SKM-1 (cell line): Measurements from ENCODE around the gene CHAC2.
"Not testable (repeated sequence)": the region's sequence is repeated elsewhere in the genome, so short reads cannot be mapped to it uniquely, and the experiment has no call there.

Source experiments
- DNase-seq: peaks from one replicate; lab custom pipeline; 2025; ENCODE audit not compliant: unreplicated experiment; lab: John Stamatoyannopoulos, UW

The CHAC2 gene

DNA sequence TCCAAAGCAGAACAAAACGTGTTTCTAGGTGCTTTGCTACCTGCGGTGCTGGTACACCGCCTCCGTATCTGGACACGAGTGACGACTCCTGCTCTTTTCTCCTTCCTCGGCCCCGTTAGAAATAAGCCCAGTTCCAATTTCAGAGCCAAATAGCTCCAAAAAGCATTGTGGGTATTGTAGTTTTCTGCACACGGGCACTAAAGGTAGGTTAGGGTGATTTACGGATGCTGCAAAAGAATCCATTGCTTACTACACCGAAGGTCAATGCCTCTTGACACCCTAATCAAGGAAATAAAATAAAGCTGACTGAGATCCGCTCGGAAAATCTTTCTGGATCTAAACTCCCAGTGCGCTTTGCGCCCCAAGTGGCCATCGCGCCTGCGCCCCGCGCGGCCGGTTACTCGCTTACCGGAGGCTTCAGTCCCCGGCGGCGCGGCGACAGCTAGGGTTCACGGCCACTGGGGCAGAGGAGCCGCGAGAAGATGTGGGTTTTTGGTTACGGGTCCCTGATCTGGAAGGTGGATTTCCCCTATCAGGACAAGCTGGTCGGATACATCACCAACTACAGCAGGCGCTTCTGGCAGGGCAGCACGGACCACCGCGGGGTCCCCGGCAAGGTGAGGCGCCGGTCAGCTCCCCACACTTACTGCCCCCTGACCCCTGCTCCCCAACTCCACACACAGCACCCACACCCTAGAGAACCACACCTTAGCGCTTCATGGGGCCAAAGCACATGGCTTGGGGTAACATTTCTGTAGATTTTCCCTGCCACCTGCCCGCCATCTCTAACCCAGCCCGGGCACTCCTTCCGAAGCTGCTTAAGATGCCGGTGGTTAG, at the start of gene CHAC2:
Gene CHAC2, plus strand, starts transcription at position 400 of the 837 bp plus-strand sequence. Its CDS starts 83 bp downstream, at position 483.
- DNase-seq, result peak; percentile 44

DNA sequence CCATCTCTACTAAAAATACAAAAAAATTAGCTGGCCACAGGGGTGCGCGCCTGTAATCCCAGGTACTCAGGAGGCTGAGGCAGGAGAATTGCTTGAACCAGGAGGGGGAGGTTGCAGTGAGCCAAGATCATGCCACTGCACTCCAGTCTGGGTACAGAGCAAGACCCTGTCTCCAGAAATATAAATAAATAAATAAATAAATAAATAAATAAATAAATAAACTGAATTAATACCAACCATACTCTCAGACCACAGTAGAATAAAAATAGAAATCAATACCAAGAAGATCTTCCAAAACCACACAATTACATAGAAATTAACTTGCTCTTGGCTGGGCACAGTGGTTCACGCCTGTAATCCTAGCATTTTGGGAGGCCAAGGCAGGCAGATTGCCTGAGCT, 46.7 kb upstream of the CHAC2 start:
- DNase-seq, result not testable (repeated sequence)

GRCh38 chr2:53724536-53724935, 43.1 kb upstream of the CHAC2 start:
- DNase-seq, result no peak

DNA sequence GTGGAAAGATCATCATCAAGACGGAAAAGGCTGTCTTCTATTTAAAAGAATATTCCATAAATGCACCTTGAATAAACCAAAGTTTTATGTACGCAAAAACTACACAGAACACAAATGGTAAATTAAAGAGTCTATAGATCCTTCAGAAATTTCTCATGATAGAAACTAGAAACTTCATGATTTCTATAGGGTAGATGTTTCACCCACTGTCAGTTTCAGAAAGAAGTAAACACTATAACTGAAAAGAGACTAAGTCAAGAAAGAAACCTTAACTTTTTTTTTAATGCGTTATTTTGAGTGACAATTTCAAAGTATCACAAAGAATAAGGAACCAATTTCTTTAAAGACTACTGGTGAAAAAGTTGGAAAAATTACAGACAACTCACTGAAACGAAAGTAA, 41.9 kb upstream of the CHAC2 start:
- no peak for DNase-seq

- DNase-seq, result no peak
Measured at GRCh38 chr2:53727921-53728320, 39.7 kb upstream of the CHAC2 start.

GRCh38 chr2:53729143-53729762, 38.4 kb upstream of the CHAC2 start:
- DNase-seq, result no peak

DNA sequence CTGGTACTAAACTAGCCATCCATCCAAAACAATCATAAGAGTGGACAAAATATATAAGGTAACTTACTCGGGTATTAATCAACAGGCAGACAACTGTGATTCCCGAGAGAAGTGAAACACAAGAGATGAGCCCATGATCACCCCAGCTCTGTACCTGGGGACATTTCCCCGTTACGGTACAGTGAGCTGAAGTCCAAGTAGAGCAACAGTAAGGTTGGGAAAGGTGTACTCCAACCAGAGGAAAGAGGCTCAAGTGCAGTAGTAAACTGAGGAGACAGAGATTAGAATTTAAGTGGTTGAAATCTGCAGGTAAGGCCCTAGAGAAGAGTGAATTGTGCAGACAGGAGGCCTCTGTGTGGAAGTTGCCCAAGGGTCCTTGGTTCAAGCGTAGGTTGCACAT, 30.5 kb upstream of the CHAC2 start:
- DNase-seq, result no peak

- DNase-seq, result no peak
Measured at GRCh38 chr2:53739032-53739431, 28.6 kb upstream of the CHAC2 start.

- DNase-seq, result peak; percentile 4
Measured at GRCh38 chr2:53740170-53740569, 27.4 kb upstream of the CHAC2 start.

DNA sequence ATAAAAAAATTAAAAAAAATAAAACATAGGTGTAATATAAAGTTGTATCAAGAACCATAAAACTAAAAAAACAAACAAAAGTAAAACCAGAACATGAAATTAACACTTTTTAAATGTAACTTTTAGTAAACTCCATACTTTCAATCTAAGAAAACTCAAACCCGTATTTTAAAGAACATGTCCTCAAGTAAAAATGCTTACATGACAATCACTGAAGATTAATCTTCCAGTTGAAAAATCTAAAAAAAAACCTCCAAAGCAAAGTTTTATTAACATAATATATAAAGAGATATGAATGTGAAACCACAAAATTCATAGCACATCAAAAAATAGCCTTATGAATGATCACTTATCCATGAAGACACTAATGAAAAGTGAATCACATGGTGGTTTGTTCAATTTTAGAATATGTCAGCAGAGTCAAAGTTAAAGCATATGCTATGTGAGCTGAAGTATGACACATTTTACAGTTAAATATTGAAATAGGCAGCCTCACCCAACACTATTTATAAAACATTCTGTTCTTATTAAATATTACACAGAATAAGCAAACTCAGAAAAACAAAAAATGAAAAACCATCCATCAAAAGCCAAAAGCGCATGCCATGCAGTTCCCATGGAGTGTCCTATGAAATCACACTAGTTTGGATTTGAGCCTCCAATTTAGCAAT, 23.1 kb upstream of the CHAC2 start:
- no peak for DNase-seq

DNA sequence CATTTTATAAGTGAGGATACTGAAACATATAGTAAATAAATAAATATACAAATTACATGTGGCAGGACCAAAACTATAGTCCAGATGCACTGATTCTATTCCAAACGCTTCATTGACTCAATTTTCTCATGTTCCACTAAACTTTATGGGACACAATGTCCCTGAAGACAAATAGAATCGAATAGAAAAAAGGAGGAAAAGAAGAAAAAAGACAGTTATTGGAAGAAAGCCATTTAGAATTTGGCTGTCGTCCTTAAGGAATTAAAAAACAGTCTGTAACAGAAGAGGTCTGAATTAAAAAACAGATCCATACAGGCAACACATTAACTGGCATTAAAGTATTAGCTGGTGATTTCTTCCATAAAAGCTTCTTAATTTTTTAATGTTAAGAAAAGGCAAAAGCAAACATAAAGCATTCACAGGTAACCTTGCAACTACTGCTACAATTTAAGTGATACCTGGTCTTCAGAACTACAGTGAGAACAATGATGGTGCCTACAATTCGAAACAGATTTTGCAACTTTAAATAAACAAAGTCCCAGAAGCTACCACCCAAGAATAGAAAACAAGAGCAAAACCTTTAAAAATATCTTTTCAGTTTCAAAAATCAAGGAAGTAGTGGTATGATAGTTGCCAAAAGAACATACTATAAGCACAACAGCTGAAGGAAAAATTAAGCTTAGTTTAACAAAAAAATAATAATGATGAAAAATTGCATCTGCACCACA, 17.4 kb upstream of the CHAC2 start:
- no peak for DNase-seq

DNA sequence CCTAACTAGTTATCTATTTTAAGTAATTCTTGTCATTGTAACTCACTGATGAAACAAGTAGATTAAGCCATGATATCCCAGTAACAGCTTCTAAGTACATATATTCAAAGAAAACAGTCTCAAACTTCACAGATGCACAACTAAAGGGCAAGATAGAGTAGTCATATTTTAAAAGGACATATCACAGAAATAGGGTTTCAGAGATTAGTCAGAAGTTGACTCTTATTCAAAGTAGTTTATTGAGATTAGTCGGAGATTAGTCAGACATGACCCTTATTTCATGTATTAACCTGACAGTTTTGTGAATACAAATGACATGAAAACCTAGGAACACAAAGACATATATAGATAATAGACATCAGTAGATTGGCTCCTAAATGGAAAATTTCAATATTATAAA, 15.9 kb upstream of the CHAC2 start:
- DNase-seq, result no peak

- DNase-seq, result no peak
Measured at GRCh38 chr2:53752385-53752784, 15.2 kb upstream of the CHAC2 start.

GRCh38 chr2:53753041-53753440, 14.6 kb upstream of the CHAC2 start:
- DNase-seq, result no peak

DNA sequence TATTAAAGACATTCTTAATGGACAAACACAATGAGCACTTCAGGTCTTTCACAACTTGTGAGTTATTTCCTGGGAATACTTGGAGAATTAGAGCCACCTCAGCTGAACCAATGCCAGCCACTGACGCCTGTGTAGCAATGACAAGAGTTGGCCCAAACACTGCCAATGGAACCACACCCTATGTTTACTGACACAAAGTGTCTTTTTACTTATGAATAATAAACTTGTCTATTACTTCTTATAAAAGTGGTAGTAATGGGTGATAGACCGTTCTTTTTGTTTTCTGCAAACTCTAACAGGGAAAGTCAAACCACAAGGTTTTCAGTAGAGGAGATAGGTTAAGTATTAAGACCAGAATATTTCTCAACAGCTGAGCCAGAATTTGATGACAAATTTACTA, 12.5 kb upstream of the CHAC2 start:
- no peak for DNase-seq

GRCh38 chr2:53756644-53757043, 11.0 kb upstream of the CHAC2 start:
- no peak for DNase-seq

- DNase-seq, result not testable (repeated sequence)
Measured at GRCh38 chr2:53757206-53757605, 10.4 kb upstream of the CHAC2 start.

DNA sequence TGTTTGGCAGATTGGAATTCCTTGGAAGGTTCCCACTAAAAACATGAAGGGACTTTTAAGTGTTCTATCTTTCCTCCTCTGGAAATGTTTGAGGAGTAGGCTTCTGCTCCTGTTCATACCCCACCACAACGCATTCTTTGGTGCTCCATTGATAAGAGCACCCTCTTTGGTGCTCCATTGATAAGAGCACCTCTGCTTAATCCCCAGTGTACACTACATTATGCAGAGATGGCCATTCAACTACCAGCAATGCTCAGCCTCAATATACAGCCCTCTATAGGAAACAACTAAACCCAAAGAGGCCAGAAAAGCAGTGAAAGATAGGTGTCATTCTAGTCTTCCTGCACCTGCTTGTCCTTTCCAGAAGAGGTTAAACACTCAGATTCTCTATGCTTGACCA, 1.8 kb upstream of the CHAC2 start:
- no peak for DNase-seq

GRCh38 chr2:53768242-53768542, 588 bp downstream of the CHAC2 start:
- no peak for DNase-seq

- DNase-seq, result no peak
Measured at GRCh38 chr2:53769318-53769945, 1.8 kb downstream of the CHAC2 start.

DNA sequence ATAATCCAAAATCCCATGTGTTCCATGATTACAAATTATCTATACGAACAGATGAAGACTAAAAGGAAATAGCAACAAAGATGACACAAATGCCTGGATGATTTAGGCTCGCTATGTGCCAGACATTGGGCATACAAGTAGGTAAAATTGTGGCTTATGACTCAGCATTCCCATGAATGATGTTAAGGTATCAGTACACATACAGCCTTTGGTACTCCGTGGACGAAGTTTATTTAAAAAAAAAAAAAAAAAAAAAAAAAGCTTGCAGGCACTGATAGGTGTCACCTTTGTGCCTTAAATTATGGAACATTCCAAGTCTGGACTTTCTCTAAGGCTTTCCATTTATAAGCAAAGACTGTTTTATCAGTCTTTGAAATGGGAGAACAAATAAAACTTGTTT, 2.7 kb downstream of the CHAC2 start:
- DNase-seq, result no peak
